ENCODE results near the gene SULT2B1. TPM values are rescaled to one million over a fixed set of nuclear protein-coding genes. Genes with fewer than 3 reads are reported as not detected.

SULT2B1 gene
- total RNA-seq, 2 experiments from 2014 or later: not detected

GRCh38 chr19:48644839-48645619 is 93.1 kb downstream of the SULT2B1 start:
- H3K27me3 Mint-ChIP-seq: no peaks in the 10 kb centered on the region
- peak overlapping the region; percentile 82 for H3K4me3 Mint-ChIP-seq
- no peaks in the 10 kb centered on the region for H3K36me3 Mint-ChIP-seq
- peak overlapping the region; percentile 69 for H3K27ac Mint-ChIP-seq
- intact Hi-C loops (cut with micrococcal nuclease): loop anchor here (2.0 to 5.0 kb wide), 3 partner anchors 16 to 152 kb away; no protein-coding TSS in a partner anchor
- ChIA-PET POLR2A (interaction anchor here (0.8 to 1.8 kb wide), 6 partner anchors 8 to 228 kb away, joined by 3 to 9 read pairs (median 4); partner anchors contain the start of genes DBP, RPL18 and SPHK2), CTCF (interaction anchor here (0.8 to 2.8 kb wide), 17 partner anchors 8 to 348 kb away, joined by 3 to 12 read pairs (median 5); partner anchors contain the start of genes BAX, GYS1, HSD17B14 and IZUMO1)
- DNase-seq: peak; percentile 84
- H3K4me1 Mint-ChIP-seq (ENCODE audit: low read depth): peaks cover 33% of the 10 kb centered on the region
- H3K9me3 Mint-ChIP-seq: no peaks in the 10 kb centered on the region

- H3K36me3 Mint-ChIP-seq: no peaks in the 10 kb centered on the region
- H3K4me3 Mint-ChIP-seq: peak overlapping the region; percentile 82
- no peak for DNase-seq
- H3K27me3 Mint-ChIP-seq: no peaks in the 10 kb centered on the region
- ChIA-PET POLR2A (interaction anchor here (0.8 to 1.8 kb wide), 8 partner anchors 8 to 227 kb away, joined by 3 to 9 read pairs (median 4); partner anchors contain the start of genes DBP, RPL18 and SPHK2), CTCF (interaction anchor here (0.6 to 2.8 kb wide), 22 partner anchors 9 to 348 kb away, joined by 3 to 12 read pairs (median 4); partner anchors contain the start of genes BAX, GYS1, HSD17B14 and IZUMO1)
- H3K4me1 Mint-ChIP-seq (ENCODE audit: low read depth): peaks cover 33% of the 10 kb centered on the region
- intact Hi-C loops (cut with micrococcal nuclease): loop anchor here (2.0 to 5.0 kb wide), 3 partner anchors 15 to 152 kb away; no protein-coding TSS in a partner anchor
- H3K27ac Mint-ChIP-seq: peak overlapping the region; percentile 77
- H3K9me3 Mint-ChIP-seq: no peaks in the 10 kb centered on the region
Measured at GRCh38 chr19:48645620-48646000, 93.6 kb downstream of the SULT2B1 start.

GRCh38 chr19:48646001-48646721 is 94.2 kb downstream of the SULT2B1 start, which contains the start of gene CA11:
CA11 (minus strand) TSS chr19:48646187; CDS start chr19:48645632, 555 bp downstream.
- no peaks in the 10 kb centered on the region for H3K36me3 Mint-ChIP-seq
- CTCF ChIA-PET: interaction anchor here (0.6 to 2.8 kb wide), 19 partner anchors 12 to 347 kb away, joined by 3 to 12 read pairs (median 4); partner anchors contain the start of genes BAX, GYS1, IZUMO1 and RPL18
- H3K9me3 Mint-ChIP-seq: no peaks in the 10 kb centered on the region
- POLR2A ChIA-PET: interaction anchor here (0.8 to 1.8 kb wide), 7 partner anchors 9 to 227 kb away, joined by 3 to 9 read pairs (median 5); partner anchors contain the start of genes DBP, RPL18 and SPHK2
- H3K4me1 Mint-ChIP-seq (ENCODE audit: low read depth): peaks cover 35% of the 10 kb centered on the region
- intact Hi-C loops (cut with micrococcal nuclease): loop anchor here (1.0 to 5.0 kb wide), 7 partner anchors 9 to 439 kb away; partner anchors contain the start of genes DBP, HSD17B14 and SNRNP70
- DNase-seq: peak; percentile 96
- peak within 1 kb of the TSS; percentile 82 for H3K4me3 Mint-ChIP-seq
- H3K27ac Mint-ChIP-seq: peak within 1 kb of the TSS; percentile 77
- no peaks in the 10 kb centered on the region for H3K27me3 Mint-ChIP-seq

- Mint-ChIP-seq H3K27me3 (no peaks in the 10 kb centered on the region), H3K9me3 (no peaks in the 10 kb centered on the region), H3K27ac (peak overlapping the region; percentile 19), H3K36me3 (no peaks in the 10 kb centered on the region), H3K4me1 (ENCODE audit: low read depth) (peaks cover 37% of the 10 kb centered on the region), H3K4me3 (peak overlapping the region; percentile 58)
- DNase-seq: no peak
- ChIA-PET CTCF (interaction anchor here (1.3 to 2.8 kb wide), 8 partner anchors 13 to 196 kb away, joined by 3 to 12 read pairs (median 8); partner anchors contain the start of gene RPL18), POLR2A (interaction anchor here (1.3 to 1.4 kb wide), 2 partner anchors 13 to 23 kb away, joined by 5 read pairs; no protein-coding TSS in a partner anchor)
- intact Hi-C loops (cut with micrococcal nuclease): loop anchor here (1.0 to 5.0 kb wide), 7 partner anchors 9 to 439 kb away; partner anchors contain the start of genes DBP, HSD17B14 and SNRNP70
Measured at GRCh38 chr19:48646722-48647216, 94.8 kb downstream of the SULT2B1 start.

- POLR2A ChIA-PET: no interaction called here
- Mint-ChIP-seq H3K27me3 (no peaks in the 10 kb centered on the region), H3K4me3 (no peak overlapping the region), H3K27ac (no peak overlapping the region), H3K9me3 (no peaks in the 10 kb centered on the region), H3K36me3 (no peaks in the 10 kb centered on the region), H3K4me1 (ENCODE audit: low read depth) (peaks cover 39% of the 10 kb centered on the region)
- CTCF ChIA-PET: no interaction called here
- intact Hi-C loops (cut with micrococcal nuclease): loop anchor here (5.0 kb wide), 2 partner anchors 89 to 149 kb away; no protein-coding TSS in a partner anchor
- no peak for DNase-seq
Measured at GRCh38 chr19:48648134-48648533, 96.2 kb downstream of the SULT2B1 start.

Other genes with a start within 250 kb of the SULT2B1 start
- gene EMP3, start 226.6 kb upstream of the SULT2B1 start, total RNA-seq: 100 to 1,000 TPM; 168 to 179 TPM
- 10 to 100 TPM; 17.1 to 17.9 TPM for gene TMEM143, start 188.2 kb upstream of the SULT2B1 start, total RNA-seq
- under 1 TPM in 1 of 2 experiments, not detected in 1; 0.21 TPM for gene SYNGR4, start 187.8 kb upstream of the SULT2B1 start, total RNA-seq
- gene KDELR1, start 160.6 kb upstream of the SULT2B1 start, total RNA-seq: 10 to 100 TPM; 82.9 to 88.1 TPM
- under 1 TPM; 0.07 TPM for gene GRIN2D, start 158.5 kb upstream of the SULT2B1 start, total RNA-seq
- 10 to 100 TPM; 38.8 to 45.3 TPM for gene GRWD1, start 106.2 kb upstream of the SULT2B1 start, total RNA-seq
- gene KCNJ14, start 96.6 kb upstream of the SULT2B1 start, total RNA-seq: 1 to 10 TPM; 1.2 TPM
- 10 to 100 TPM; 31.5 to 33.6 TPM for gene CYTH2, start 82.8 kb upstream of the SULT2B1 start, total RNA-seq
- 1 to 10 TPM; 3.6 to 3.8 TPM for gene LMTK3, start 40.3 kb upstream of the SULT2B1 start, total RNA-seq
- not detected for gene SPACA4, start 54.6 kb downstream of the SULT2B1 start, total RNA-seq
- 1 to 10 TPM; 2.2 to 2.4 TPM for gene FAM83E, start 62.9 kb downstream of the SULT2B1 start, total RNA-seq
- 1,000 to 10,000 TPM; 2,095 to 2,140 TPM for gene RPL18, start 67.0 kb downstream of the SULT2B1 start, total RNA-seq
- 10 to 100 TPM; 24.1 to 24.6 TPM for gene SPHK2, start 67.3 kb downstream of the SULT2B1 start, total RNA-seq
- 10 to 100 TPM in 1 of 2 experiments, 1 to 10 TPM in 1; 8.3 to 10.4 TPM for gene DBP, start 85.2 kb downstream of the SULT2B1 start, total RNA-seq
- gene CA11, start 94.0 kb downstream of the SULT2B1 start, total RNA-seq: 10 to 100 TPM; 12.7 to 15.9 TPM
- gene NTN5, start 120.8 kb downstream of the SULT2B1 start, total RNA-seq: under 1 TPM; 0.70 to 0.74 TPM
- gene FUT2, start 143.8 kb downstream of the SULT2B1 start, total RNA-seq: not detected
- gene MAMSTR, start 167.6 kb downstream of the SULT2B1 start, total RNA-seq: under 1 TPM; 0.76 to 0.85 TPM
- under 1 TPM; 0.19 TPM for gene RASIP1, start 188.4 kb downstream of the SULT2B1 start, total RNA-seq
- not detected for gene IZUMO1, start 194.7 kb downstream of the SULT2B1 start, total RNA-seq
- gene FUT1, start 200.5 kb downstream of the SULT2B1 start, total RNA-seq: under 1 TPM; 0.36 to 0.40 TPM
- gene FGF21, start 203.4 kb downstream of the SULT2B1 start, total RNA-seq: not detected

Measured in activated CD4-positive, alpha-beta memory T cell treated with anti-CD3 and anti-CD28 coated beads for 36 hours (primary cell).